GM19099 (cell line): ENCODE results near the gene AKAP13.

Experiments
- POLR2A ChIP-seq: IDR thresholded peaks from 3 replicates; pipeline ENCODE4 v1.6.1; 2011; ENCODE audit warnings: low read depth; ENCODE audit not compliant: insufficient read length; ENCODE audit errors: extremely low read depth

AKAP13 gene

GRCh38 chr15:85380217-85380811 is at the start of gene AKAP13:
Gene AKAP13, plus strand, starts transcription at chr15:85380603. Its CDS starts 105,118 bp downstream, at chr15:85485721.
- peak; percentile 80 for TF ChIP-seq POLR2A

- TF ChIP-seq POLR2A = peak; percentile 35
These were observed 49.4 kb upstream of the AKAP13 start for GRCh38 chr15:85330901-85331588.

- TF ChIP-seq POLR2A = no peak
These were observed 48.6 kb upstream of the AKAP13 start for GRCh38 chr15:85331655-85332285.

GRCh38 chr15:85333132-85333831 is 47.1 kb upstream of the AKAP13 start:
- TF ChIP-seq POLR2A = no peak

GRCh38 chr15:85334241-85334640 is 46.2 kb upstream of the AKAP13 start:
- no peak for TF ChIP-seq POLR2A

- TF ChIP-seq POLR2A = no peak
These were observed 45.0 kb upstream of the AKAP13 start for GRCh38 chr15:85335193-85335942.

GRCh38 chr15:85336880-85337279 is 43.5 kb upstream of the AKAP13 start:
- no peak for TF ChIP-seq POLR2A

- TF ChIP-seq POLR2A = no peak
These were observed 42.9 kb upstream of the AKAP13 start for GRCh38 chr15:85337425-85338074.

- TF ChIP-seq POLR2A = no peak
These were observed 40.1 kb upstream of the AKAP13 start for GRCh38 chr15:85340321-85340665.

- TF ChIP-seq POLR2A = no peak
These were observed 39.6 kb upstream of the AKAP13 start for GRCh38 chr15:85340852-85341251.

GRCh38 chr15:85350395-85350794 is 30.0 kb upstream of the AKAP13 start:
- TF ChIP-seq POLR2A = no peak

GRCh38 chr15:85351965-85352364 is 28.4 kb upstream of the AKAP13 start:
- no peak for TF ChIP-seq POLR2A

GRCh38 chr15:85353516-85353915 is 26.9 kb upstream of the AKAP13 start:
- no peak for TF ChIP-seq POLR2A

- no peak for TF ChIP-seq POLR2A
These were observed 25.9 kb upstream of the AKAP13 start for GRCh38 chr15:85354461-85354860.
